Activated CD8-positive, alpha-beta T cell treated with anti-CD3 and anti-CD28 coated beads for 36 hours (primary cell): Measurements from ENCODE around the gene RBBP8NL. TPM values are rescaled to one million over a fixed set of nuclear protein-coding genes. Genes with fewer than 3 reads are reported as not detected.

Experiments used
- ATAC-seq: fragments of 200-7000 bp; cut with Tn5 transposase; one replicate; pipeline ENCODE4 v1.10.0; 2021; ENCODE audit warnings: mild to moderate bottlenecking, moderate library complexity
- CTCF ChIA-PET: fragments of 350-600 bp; sonication (Branson Sonifier 250); formaldehyde crosslinking; loops from one replicate; lab custom pipeline; 2021; ENCODE audit warnings: antibody characterized with exemption; lab: Charles Lee
- POLR2A ChIA-PET: fragments of 350-600 bp; sonication (Branson Sonifier 250); formaldehyde crosslinking; loops from one replicate; lab custom pipeline; 2021; ENCODE audit warnings: antibody characterized with exemption; lab: Charles Lee
- DNase-seq: peaks from one replicate; pipeline ENCODE4 v3.0.0-alpha.2; 2020
- H3K27ac Mint-ChIP-seq: one replicate; pipeline ENCODE4 v1.8.0; 2021; ENCODE audit warnings: mild to moderate bottlenecking, mixed read lengths
- H3K27me3 Mint-ChIP-seq: one replicate; pipeline ENCODE4 v1.8.0; 2021; ENCODE audit warnings: mixed read lengths
- H3K36me3 Mint-ChIP-seq: one replicate; pipeline ENCODE4 v1.8.0; 2021; ENCODE audit warnings: low read depth, mixed read lengths
- H3K4me1 Mint-ChIP-seq: one replicate; pipeline ENCODE4 v1.8.0; 2021; ENCODE audit warnings: low read depth, mixed read lengths
- H3K4me3 Mint-ChIP-seq: one replicate; pipeline ENCODE4 v1.8.0; 2021; ENCODE audit warnings: mild to moderate bottlenecking, moderate library complexity, mixed read lengths
- H3K9me3 Mint-ChIP-seq: one replicate; pipeline ENCODE4 v1.8.0; 2021; ENCODE audit warnings: mixed read lengths
- CTCF ChIP-seq: fragments of 200-600 bp; IDR thresholded peaks from one replicate; pipeline ENCODE4 v1.8.0; 2022; ENCODE audit warnings: antibody characterized with exemption, mild to moderate bottlenecking
- intact Hi-C: fragments of 100-400 bp; cut with micrococcal nuclease; formaldehyde crosslinking; loops from one replicate; pipeline ENCODE4 v1.10.0; 2022
- total RNA-seq, 2 experiments: library from RNA; stranded (reverse); gene quantifications; one replicate each; pipeline ENCODE4 v1.2.3, GENCODE V29; 2021

RBBP8NL gene
- total RNA-seq, 2 experiments from 2014 or later: not detected

DNA sequence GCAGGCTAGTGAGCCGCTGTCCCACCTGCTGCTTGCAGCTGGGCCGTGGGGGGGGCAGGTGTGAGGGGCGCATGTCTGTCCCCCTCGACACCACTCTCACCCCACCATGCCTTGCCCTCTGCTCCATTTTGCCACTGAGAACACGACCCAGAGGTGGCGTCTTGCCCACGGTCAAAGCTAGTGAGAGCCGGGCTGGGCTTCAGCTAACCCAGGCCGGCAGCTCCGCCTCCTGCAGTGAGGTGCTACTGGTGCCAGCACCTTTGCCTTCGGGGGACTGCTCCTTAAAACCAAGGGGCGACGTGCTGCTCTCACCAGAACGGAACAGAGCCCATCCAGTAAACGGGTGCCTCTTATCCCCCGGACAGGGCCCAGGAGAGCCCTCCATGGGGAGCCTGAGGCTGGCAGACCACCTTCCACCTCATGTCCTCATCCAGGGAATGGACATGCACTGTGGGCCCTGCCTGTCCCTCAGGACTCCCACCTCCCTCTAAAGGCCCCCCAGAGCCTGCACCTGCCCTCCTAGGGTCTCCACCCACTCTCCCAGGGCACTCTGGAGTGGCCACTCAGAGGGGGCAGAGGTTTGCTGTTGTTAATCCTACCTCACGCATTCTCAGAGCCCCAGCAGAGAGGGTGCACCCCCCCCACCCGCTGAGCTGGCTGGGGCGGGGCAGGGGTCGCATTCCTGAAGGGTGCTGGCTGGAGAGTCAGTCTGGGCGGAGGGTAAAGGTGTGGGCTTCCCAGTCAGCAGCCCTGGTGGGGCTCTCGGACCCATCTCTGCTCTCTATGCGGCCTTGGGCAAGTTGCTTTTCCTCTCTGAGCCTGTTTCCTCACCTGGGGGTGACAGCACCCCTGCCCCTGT is 2.9 kb downstream of the RBBP8NL start:
- H3K9me3 Mint-ChIP-seq: no peaks in the 10 kb centered on the region
- ChIA-PET CTCF (no interaction called here), POLR2A (no interaction called here)
- no peak overlapping the region for H3K27ac Mint-ChIP-seq
- ATAC-seq (no peak), DNase-seq (no peak)
- no peaks in the 10 kb centered on the region for H3K36me3 Mint-ChIP-seq
- H3K27me3 Mint-ChIP-seq: no peaks in the 10 kb centered on the region
- TF ChIP-seq CTCF: no peak
- H3K4me1 Mint-ChIP-seq: no peaks in the 10 kb centered on the region
- H3K4me3 Mint-ChIP-seq: no peak overlapping the region
- intact Hi-C loops: no loop called here

GRCh38 chr20:62423326-62423706 is 4.0 kb downstream of the RBBP8NL start:
- Mint-ChIP-seq H3K36me3 (no peaks in the 10 kb centered on the region), H3K27me3 (no peaks in the 10 kb centered on the region), H3K27ac (no peak overlapping the region), H3K4me1 (no peaks in the 10 kb centered on the region), H3K9me3 (no peaks in the 10 kb centered on the region), H3K4me3 (no peak overlapping the region)
- ATAC-seq (no peak), DNase-seq (no peak)
- intact Hi-C loops: no loop called here
- CTCF ChIA-PET: no interaction called here
- POLR2A ChIA-PET: no interaction called here
- TF ChIP-seq CTCF: no peak

GRCh38 chr20:62422636-62423325 is 4.6 kb downstream of the RBBP8NL start:
- CTCF ChIA-PET: no interaction called here
- H3K36me3 Mint-ChIP-seq: no peaks in the 10 kb centered on the region
- no peaks in the 10 kb centered on the region for H3K4me1 Mint-ChIP-seq
- no peak for DNase-seq
- TF ChIP-seq CTCF: no peak
- no peak overlapping the region for H3K27ac Mint-ChIP-seq
- POLR2A ChIA-PET: no interaction called here
- H3K9me3 Mint-ChIP-seq: no peaks in the 10 kb centered on the region
- no peaks in the 10 kb centered on the region for H3K27me3 Mint-ChIP-seq
- H3K4me3 Mint-ChIP-seq: no peak overlapping the region
- ATAC-seq: no peak
- intact Hi-C loops: no loop called here

DNA sequence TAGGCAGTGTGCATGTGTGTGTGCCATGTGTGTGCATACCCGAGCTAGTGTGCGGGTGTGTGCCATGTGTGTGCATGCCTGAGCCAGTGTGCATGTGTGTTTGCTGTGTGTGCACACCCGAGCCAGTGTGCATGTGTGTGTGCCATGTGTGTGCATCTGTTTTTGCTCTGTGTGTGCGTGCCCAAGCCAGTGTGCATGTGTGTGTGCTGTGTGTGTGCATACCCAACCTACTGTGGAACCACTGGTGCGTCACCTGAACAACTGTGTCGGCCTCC is 5.7 kb downstream of the RBBP8NL start:
- DNase-seq: no peak
- no peaks in the 10 kb centered on the region for H3K4me1 Mint-ChIP-seq
- ChIA-PET CTCF (no interaction called here), POLR2A (no interaction called here)
- no peak overlapping the region for H3K27ac Mint-ChIP-seq
- no peaks in the 10 kb centered on the region for H3K36me3 Mint-ChIP-seq
- ATAC-seq: no peak
- H3K27me3 Mint-ChIP-seq: no peaks in the 10 kb centered on the region
- TF ChIP-seq CTCF: no peak
- H3K9me3 Mint-ChIP-seq: no peaks in the 10 kb centered on the region
- no peak overlapping the region for H3K4me3 Mint-ChIP-seq
- intact Hi-C loops: no loop called here
